HT1080 (cell line): ENCODE measurements around the gene PARD6A. TPM values are rescaled to one million over a fixed set of nuclear protein-coding genes. Genes with fewer than 3 reads are reported as not detected.

Experiments used
- DNase-seq: peaks from one replicate; pipeline ENCODE4 v3.0.0-alpha.2; 2015; ENCODE audit warnings: low read depth
- total RNA-seq: library from RNA; depleted of rRNA; stranded (reverse); fragments of >200 nt; shearing (Covaris generic); gene quantifications from 2 replicates; pipeline ENCODE4 v1.2.3, GENCODE V29; 2014

PARD6A gene
- total RNA-seq, 1 experiment from 2014 or later: 3.8 TPM

DNA sequence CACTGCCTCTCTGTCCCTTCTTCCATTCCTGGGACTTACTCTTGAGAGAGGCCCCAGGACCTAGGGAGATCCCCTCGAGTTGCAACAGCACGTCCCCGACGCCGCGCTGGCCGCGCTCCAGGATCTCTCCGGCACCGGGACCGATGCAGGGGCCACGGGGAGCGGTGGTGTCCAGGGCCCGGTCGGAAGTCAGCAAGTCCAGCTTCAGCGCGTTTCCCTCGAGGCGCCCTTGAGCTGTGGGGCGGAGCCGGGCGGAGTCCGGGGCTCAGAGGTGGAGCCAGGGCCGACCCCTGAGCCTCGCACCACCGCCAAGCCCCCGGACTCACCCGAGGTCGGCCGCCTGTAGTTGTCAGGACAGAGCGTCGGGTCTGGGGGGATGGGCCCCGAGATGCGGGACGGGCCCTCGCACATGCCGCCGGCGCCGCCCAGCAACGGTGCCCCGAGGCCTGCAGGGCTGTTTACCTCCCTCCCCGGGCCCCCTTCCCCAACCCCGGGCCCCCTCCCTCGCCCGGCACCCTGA, 5.3 kb downstream of the PARD6A start:
- peak; percentile 40 for DNase-seq

DNA sequence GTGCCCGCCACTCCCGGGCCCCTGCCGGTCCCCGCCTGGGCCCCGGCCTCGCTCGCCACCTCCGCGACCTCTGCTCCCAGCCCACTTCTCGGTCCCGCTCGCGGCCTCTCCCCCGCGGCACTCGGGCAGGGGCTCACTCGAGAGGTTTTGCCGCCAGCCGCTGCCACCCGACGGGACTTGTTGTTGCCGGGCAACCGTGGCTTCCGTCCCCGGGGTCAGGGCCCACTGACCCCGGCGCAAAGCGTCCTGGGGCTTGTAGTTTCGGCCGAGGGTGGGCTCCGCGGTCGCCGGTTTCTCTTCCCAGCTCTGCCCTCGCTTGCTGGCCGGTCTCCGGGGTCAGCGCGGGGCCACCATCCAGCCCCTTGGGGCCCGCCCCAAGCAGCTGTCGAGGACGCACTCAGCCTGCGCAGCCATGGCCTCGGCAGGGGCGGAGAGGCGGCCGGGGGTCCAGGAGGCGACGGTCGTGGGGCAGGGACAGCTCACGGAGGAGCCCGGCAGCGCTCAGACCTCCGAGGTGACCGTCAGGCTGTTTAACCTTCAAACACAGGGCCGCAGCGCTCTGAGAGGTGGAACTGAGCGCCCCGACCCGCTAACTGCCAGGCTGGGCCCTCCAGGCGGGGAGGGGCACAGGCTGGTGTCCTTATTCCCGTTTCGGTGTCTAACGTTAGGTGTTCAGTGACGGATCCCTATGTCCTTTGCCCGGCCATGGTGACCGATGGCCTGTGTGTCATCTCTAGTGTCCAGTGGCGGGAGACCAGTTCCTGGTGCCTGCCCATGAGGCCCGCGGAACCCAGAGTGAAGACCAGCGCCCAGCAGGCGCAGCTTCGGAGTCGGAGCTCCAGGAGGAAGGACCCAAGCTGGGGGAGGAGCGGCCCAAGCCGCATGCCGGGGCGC, 6.0 kb downstream of the PARD6A start, which contains the start of the genes C16orf86 and ENKD1:
TSS of gene C16orf86 (plus strand) at position 256 of the 894 bp plus-strand sequence. CDS start at position 413, 157 bp downstream.
TSS of gene ENKD1 (minus strand) at position 192 of the 894 bp plus-strand sequence. CDS start 308 bp downstream, outside the sequence.
- peak; percentile 64 for DNase-seq

DNA sequence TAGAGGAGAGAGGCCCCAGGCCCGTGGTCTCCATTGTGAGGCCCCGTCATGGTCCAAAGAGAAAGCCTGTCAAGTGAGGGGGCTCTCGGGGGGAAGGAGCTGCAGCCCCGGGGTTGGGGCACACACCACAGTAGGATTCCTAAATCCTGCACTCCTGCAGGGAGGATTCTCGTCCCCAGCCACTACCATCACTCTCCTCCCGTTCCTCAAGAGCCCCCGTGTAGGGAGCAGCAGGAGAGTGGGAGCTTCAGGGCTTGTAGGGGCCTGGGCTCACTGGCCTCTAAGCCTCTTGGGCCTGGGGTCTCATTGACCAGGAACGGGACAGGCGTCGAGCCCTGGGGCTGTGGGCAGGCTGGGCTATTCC, 6.7 kb downstream of the PARD6A start:
- no peak for DNase-seq

DNA sequence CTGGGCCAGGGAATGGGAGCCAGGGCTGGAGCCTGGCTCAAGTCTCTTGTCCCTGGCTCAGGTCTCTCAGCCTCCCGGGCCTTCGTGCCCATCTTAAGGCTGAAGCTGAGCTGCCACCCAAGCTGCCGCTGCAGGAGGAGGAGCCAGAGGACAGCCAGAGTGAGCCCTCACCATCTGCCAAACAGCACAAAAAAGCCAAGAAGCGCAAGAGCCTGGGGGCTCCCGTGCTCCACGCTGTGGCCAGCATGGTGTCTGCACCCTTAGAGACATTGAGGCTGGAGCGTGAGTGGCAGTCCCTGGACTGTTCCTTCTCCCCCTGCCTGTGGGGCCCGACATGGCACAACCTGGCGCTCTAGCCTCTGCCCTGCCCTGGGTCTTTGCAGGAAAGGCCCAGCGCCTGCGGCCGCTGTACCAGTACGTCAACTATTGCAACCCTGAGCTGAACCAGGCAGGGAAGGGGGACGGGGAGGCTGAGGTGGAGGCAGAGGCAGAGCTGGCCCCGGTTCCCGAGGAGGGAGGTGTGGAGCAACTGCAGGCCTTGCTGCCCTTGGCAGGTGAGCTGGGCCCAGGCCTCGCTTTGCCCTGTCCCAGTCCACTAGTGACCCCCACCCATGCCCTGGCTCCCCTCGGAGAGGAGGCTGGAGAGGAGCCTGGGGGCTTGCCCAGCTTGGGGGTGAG, 7.2 kb downstream of the PARD6A start:
- DNase-seq: peak; percentile 88

DNA sequence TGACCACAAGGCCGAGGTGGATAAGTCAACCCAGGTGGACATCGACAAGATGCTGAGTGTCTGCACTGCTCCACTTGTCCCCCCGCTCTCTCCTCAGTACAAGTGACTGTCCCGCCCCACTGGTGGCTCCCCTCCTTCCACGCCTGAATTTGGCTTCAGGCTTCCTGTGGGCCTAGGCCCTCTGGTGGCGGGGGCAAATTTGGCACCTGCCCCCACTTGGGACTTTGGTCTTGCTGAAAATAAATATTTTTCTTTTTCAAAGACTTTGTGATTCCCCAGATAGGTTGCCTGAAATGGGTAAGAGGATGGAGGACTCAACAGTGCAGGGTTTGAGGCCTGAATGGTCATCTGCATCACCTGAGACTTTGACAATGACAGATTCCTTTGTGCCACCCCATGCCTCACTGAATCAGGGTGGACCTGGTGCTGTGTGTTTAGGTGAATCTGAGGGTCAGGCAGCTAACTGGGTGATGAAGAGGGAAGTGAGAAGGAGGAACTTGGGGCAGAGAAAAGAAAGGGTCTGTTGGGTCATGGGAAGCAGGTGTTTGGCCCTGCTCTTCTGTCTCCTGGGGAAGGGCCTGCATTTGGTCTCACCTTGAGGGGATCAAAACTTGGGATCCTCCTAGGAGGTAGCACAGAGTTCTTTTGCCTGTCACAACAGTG, 7.9 kb downstream of the PARD6A start:
- DNase-seq: no peak

DNA sequence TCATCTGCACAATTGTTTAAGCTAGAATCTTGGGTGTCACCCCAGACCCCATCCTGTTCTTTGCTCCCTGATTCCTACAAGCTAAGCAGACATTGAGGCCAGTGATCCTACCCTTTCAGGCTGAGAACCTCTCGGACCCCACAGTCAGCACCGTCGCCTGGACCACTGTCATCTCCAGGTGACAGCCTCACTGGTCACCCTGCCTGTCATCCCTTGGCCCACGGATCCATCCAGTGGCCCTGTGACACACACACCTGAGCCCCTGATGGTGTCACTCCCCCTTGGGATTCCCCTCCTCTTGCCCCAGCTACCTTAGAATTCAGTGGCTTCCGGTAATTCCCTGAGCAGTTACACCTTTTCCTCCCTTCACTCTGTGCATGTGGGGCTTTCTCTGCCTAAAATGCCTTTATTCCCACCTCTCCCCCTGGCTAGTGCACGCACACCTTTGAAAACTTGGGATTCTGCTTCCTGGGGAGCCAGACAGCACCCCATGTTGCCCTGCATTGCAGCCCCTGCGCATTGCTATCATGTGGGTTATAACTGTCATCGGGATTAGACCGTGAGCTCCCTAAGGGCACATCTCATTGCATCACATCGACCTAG, 8.8 kb downstream of the PARD6A start:
- DNase-seq: no peak

DNA sequence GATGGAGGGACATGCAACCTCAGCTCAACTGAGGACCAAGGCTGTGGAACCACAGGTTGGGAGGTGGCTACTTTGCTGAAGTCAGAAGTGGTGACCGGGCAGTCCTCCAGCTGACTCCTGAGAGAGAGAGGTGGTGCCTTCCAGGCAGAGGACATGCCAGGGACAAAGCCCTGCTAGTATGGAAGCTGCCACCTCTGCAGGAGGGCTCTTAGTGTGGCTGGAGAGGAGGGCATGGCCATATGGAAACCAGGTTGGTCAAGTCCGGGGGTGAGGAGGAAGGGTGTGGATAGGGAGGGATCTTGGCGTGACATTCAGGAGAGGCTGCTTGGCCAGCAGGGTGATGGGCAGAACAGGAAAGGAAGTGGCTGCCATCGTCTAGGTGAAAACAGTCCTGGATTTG, 11.5 kb downstream of the PARD6A start:
- no peak for DNase-seq

DNA sequence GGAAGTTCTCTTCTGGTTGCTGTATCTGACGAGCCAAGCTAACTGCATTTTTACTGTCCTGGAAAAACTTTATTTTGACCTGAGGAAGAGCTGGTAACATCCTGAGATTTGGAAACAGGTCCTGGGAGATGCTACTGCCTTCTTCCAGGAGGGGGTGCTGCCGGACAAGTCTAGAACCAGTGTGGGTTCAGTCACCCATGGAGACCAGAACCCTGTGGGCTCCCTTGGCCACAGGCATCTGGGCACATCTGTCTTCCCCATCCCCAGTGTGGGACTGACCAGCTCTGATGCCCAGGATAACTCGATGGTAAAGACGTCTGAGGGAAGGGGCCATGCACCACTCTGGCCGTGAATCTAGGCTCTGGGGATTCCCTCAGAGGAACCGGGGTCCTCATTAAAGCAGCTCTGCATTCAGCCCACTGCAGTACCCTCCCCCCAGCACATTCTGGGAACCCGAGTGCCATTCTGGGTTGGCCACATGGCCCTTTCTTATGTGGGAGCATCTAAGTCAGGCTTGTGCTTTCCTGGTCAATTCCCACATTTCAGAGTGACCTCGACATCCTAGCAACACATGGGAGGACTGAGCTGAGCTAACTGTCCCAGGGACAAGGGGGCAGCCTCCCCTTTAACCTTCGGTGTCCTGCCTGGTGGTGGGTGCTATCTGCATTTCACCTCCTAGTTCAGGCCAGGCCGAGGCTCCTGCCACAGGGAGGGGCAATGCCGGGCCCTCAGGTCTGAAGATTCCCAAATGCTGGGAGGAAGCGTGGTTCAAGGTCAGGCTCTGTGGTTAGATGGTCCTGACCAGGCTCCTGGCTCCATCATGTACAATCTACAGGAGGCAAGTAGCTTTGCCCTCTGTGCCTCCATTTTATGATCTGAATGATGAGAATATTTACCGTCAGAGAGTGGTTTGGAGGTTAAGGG, 12.2 kb downstream of the PARD6A start:
- DNase-seq: peak; percentile 63

DNA sequence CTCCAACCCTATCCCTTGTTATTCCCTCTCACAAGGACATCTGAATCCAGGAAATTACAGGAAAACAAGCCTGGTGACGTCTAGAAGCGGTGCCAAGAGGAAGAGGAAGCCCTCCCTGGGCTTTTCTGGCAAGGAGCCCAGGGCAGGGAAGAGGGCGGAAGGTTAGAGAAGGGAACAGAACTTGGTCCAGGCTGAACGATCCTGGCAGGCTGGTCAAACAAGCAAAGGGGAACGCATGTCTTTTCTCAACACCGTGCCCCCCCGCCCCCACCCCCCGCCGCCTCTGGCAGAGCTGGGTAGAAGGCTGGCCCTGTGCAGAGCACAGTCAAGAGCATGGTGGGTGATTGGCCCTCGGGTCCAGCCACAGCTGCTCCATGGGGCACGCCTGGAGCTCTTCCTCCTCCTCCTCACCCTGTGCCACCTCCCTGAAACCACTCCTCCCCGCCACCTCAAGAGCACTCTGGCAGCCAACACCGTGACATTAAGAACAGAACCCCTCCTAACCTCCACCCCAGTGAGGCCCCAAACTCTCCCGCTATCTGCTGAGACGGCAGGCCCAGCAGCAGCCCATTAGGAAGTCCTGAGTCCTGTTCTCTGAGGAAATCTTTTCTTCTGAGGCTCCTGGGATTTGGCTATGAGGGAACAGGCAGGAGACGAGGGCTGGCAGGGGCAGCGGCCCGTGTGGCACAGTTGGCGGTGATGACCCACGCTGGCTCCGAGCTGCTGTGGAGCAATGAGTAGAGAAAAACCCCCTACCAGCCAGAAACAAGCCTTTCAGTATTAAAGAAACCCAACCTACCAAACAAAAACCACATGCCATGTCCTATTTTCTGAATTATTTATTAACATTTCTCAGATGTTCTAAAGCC, 13.2 kb downstream of the PARD6A start:
- DNase-seq: no peak

DNA sequence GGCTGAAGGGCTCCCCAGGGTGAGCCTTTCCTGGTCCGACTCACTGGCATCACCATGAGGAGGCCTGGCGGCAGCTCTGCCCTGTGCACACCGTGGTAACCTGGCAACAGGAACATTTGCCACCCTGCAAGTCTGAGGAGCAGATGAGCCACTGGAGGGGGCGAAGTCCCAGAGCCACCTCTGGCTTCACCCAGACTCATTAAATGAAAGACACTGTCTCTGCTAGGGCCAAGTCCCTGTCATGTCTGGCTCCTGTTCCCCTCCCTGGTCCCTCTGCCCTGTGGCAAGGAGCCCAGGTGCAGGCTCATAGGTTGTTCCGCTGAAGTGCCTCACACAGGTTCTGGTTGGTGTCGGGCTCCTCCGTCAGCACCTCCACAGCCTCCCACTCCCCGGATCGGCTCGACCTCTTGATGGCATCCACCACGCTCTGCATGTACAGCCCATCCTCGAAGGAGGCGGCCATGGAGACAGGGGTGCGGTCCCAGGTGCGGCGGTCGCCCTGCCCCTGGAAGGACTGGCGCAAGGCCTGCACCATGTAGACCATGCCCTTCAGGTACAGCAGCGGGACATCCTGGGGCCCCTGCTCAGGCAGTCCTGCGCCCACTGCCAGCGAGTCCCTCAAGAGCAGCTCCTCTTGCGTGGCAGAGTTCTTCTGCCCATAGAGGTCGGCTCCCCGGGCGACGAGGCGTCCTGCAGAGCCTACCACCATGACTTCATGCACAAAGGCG, 14.3 kb downstream of the PARD6A start:
- DNase-seq: no peak

DNA sequence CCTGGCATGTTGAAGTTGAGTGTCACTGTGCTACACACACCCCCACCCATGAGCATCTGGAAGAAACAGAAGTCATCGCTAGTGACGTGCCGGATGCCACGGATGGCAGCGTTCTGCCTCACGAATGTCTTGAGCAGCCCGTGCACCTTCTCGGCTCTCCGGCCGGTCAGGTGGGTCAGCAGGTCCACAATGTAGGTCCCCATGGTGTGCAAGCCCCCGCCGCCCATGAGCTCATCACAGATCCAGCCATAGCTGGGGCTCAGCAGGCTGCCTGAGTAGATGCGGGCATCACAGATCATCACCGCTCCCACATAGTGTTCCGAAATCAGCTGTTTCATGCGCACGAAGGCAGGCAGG, 14.8 kb downstream of the PARD6A start:
- DNase-seq: no peak

DNA sequence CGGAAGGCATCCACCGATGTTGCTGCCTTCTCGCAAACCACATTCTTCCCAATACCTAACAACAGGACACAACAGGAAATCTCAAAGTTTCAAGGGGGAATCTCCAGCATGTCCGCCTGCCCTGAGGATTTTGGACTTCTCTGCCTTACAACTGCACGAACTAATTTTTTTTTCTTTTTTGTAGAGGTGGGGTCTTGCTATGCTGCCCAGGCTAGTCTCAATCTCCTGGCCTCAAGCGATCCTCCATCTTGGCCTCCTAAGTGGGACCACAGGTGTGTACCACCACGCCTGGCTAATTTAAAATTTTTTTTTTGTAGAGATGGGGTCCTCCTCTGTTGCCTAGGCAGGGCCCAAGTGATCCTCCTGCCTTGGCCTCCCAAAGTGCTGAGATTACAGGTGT, 15.2 kb downstream of the PARD6A start:
- no peak for DNase-seq

DNA sequence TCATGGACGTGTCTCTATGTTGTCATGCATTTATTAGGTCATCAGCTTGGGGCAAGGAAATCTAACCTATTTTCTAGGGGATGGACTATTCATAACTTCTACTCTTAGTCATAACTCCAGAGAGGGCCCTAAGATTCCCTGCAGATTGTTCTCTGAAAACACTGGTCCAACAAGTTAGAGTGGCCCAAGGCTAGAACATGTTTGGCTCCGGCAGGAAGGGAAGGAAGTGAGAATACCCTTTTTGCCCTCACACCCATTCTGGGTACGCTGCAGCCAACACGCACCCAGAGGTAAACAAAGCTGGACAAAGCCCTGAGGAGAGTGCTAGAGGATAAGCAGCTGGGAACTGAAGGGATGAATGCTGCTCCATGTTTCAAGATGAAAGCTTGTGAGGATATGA, 15.8 kb downstream of the PARD6A start:
- no peak for DNase-seq

DNA sequence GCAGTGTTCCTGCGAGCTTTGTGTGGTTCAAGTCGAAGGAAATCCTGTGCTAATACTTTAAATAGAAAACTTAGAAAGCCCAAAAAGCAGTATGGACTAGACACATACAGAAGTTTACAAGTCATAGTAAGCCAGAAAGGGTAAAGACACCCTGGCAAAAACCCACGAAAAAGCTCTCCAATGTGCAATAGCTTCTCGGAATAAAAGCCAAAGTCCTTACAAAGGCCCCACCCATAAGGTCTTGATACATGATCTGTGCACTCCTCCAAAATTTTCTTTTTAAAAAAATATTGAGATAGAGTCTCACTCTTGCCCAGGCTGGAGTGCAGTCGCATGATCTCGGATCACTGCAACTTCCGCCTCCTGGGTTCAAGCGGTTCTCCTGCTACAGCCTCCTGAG, 16.2 kb downstream of the PARD6A start:
- no peak for DNase-seq

DNA sequence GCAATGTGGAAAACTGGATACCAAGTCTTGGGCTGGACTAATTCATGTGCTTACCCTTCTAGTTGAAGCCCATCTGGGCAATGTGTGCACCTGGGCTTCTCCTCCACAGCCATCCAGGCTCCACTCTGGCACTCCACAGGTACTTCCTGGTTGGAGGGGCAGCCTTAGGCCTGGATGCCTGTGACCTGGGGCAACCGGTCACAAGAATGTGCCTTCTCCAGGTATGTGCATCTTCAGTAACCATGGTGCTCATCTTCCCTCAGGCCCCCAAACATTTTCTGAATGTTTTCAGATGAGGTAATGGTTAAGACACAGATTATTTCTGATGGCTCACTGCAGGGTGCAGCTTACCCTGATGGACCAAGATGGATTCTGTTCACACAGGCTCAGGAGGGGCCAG, 17.0 kb downstream of the PARD6A start:
- no peak for DNase-seq

DNA sequence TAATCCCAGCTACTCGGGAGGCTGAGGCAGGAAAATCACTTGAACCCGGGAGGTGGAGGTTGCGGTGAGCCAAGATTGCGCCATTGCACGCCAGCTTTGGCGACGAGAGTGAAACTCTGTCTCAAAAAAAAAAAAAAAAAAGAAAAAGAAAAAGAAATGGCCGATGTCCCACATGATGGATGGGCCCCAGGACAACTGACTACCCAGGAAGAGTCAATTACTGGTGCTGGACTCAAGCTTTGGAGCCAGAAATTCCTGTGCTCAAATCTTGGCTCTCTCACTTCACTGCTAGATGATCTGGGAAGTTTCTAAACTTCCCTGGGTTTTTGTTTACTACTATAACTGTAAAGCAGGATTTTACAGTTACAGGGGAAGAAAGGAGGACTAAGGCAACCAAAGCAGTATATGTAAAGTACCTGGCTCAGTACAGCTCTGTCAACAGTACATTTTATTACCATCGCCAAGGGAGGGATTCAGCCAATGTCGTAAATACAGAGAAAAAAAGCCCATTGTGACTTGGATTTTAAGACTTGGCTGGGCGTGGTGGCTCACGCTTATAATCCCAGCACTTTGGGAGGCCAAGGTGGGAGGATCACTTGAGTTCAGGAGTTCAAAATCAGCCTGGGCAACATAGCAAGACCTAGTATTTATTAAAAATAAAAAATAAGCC, 17.7 kb downstream of the PARD6A start:
- no peak for DNase-seq

DNA sequence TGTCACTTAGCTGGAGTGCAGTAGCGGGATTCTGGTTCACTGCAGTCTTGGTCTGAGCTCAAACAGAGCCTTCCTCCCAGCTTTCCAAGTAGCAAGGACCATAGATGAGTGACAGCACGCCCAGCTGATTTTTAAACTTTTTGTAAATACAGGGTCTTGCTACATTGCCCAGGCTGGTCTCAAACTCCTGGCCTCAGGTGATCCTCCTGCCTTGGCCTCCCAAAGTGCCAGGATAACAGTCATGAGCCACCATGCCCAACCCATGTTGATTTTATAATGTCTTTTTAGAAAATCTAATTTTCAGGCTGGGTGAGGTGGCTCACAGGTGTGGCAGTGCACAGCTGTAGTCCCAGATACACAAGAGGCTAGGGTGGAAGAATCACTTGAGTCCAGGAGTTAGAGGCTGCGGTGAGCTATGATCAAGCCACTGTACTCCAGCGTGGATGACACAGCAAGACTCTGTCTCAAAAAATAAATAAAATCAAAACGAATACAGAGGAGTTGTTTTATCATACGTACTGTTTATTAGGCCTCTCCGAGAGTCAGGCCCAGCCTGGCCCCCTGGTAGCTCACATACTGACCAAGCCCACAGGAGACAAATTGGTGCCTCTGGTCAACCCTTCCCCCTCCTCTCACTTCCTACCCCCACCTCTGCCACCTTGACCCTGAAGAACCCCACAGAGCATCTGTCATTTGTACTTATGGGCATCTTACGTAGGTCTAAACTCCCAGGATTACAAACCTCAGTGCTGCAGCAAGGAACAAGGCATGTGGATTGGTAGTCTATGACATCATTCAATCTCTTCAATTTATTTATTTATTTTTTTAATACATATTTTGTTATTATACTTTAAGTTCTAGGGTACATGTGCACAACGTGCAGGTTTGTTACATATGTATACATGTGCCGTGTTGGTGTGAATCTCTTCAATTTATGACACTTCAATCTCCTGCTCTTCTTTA, 19.5 kb downstream of the PARD6A start:
- no peak for DNase-seq
